Kidney epithelial cell (primary cell): ENCODE measurements around the gene RPP40. TPM values are rescaled to one million over a fixed set of nuclear protein-coding genes. Genes with fewer than 3 reads are reported as not detected.

Experiments
- DNase-seq: peaks from one replicate; pipeline ENCODE4 v3.0.0-alpha.2; 2010; ENCODE audit warnings: low read depth
- H3K27me3 ChIP-seq: 2 replicates; pipeline ENCODE4 v1.6.0; 2011; ENCODE audit warnings: low read length; ENCODE audit not compliant: control insufficient read depth, insufficient read depth
- H3K36me3 ChIP-seq: 2 replicates; pipeline ENCODE4 v1.5.1; 2011; ENCODE audit warnings: low read length; ENCODE audit not compliant: control insufficient read depth, insufficient read depth
- H3K4me3 ChIP-seq: 2 replicates; pipeline ENCODE4 v1.5.1; 2011; ENCODE audit warnings: low read depth, mild to moderate bottlenecking, control low read depth, low read length
- total RNA-seq: library from RNA; depleted of rRNA; stranded (reverse); fragments of >200 nt; gene quantifications from 2 replicates; pipeline ENCODE4 v1.2.3, GENCODE V29; 2015
- TF ChIP-seq, protein P1 (sequence below): IDR thresholded peaks from 2 replicates; pipeline ENCODE4 v1.5.1; 2011; ENCODE audit warnings: mild to moderate bottlenecking, moderate library complexity, low read length, control low read depth, inconsistent platforms; ENCODE audit not compliant: insufficient read depth, poor library complexity, severe bottlenecking

Gene RPP40
- total RNA-seq, 1 donor from 2014 or later = 16.0 TPM

DNA sequence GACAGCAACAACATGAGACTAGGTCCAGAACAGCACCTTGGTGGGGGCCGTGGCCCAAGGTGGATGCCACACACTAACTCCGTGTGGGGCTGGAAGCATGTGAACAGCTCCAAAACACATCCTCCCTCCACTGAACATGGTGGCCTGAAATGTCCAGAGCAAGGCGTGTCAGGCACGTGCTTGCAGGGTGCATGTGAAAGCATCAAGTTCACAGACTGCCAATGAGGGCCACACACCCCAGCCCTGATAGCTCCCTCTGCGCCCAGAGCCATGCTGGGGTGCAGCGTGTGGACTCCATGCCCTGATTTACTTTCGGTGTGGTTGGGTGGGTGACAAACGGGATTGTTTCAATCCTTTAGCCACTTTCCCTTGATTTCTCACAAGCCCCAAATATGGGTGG, 20.1 kb upstream of the RPP40 start:
- no peaks in the 10 kb centered on the region for H3K27me3 ChIP-seq
- DNase-seq = no peak
- TF ChIP-seq, protein P1, sequence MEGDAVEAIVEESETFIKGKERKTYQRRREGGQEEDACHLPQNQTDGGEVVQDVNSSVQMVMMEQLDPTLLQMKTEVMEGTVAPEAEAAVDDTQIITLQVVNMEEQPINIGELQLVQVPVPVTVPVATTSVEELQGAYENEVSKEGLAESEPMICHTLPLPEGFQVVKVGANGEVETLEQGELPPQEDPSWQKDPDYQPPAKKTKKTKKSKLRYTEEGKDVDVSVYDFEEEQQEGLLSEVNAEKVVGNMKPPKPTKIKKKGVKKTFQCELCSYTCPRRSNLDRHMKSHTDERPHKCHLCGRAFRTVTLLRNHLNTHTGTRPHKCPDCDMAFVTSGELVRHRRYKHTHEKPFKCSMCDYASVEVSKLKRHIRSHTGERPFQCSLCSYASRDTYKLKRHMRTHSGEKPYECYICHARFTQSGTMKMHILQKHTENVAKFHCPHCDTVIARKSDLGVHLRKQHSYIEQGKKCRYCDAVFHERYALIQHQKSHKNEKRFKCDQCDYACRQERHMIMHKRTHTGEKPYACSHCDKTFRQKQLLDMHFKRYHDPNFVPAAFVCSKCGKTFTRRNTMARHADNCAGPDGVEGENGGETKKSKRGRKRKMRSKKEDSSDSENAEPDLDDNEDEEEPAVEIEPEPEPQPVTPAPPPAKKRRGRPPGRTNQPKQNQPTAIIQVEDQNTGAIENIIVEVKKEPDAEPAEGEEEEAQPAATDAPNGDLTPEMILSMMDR = no peak
- no peaks in the 10 kb centered on the region for H3K36me3 ChIP-seq
- no peak overlapping the region for H3K4me3 ChIP-seq

DNA sequence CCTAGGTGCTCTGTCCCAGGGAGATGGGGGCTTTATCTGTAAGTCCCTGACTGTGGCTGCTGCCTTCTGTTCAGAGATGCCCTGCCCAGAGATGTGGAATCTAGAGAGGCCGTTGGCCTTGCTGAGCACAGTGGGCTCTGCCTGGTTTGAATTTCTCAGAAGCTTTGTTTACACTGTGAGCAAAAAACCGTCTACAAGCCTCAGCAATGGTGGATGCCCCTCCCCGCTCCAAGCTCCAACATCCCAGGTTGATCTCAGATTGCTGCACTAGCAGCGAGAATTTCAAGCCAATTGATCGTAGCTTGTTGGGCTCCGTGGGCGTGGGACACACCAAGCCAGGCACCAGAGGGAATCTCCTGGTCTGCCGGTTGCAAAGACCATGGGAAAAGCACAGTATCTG, 16.3 kb upstream of the RPP40 start:
- no peaks in the 10 kb centered on the region for H3K27me3 ChIP-seq
- DNase-seq = no peak
- TF ChIP-seq, protein P1 = no peak
- no peaks in the 10 kb centered on the region for H3K36me3 ChIP-seq
- no peak overlapping the region for H3K4me3 ChIP-seq

DNA sequence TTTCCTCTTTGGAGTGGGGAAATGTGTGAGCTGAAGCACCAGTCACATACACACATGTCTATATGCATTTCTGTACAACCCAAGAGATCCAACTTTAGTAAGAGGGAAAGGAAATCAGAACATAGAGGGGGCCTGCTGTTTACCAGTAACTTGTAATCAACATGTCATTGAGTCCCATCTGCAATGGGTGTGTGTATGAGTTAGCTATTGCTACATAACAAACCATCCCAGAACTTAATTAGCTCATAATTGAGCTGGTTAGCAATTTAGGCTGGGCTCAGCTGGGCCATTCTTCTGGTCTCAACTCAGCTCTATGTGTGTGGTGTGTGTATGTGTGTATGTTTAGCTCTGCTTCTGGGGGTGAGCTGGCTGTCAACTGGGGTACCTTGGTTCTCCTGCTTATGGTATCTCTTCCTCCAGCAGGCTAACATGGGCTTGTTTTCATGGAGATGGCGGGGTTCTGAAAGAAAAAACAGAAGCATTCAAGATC, 10.3 kb upstream of the RPP40 start:
- no peak for DNase-seq
- no peaks in the 10 kb centered on the region for H3K36me3 ChIP-seq
- TF ChIP-seq, protein P1 = no peak
- H3K4me3 ChIP-seq = no peak overlapping the region
- H3K27me3 ChIP-seq = no peaks in the 10 kb centered on the region

DNA sequence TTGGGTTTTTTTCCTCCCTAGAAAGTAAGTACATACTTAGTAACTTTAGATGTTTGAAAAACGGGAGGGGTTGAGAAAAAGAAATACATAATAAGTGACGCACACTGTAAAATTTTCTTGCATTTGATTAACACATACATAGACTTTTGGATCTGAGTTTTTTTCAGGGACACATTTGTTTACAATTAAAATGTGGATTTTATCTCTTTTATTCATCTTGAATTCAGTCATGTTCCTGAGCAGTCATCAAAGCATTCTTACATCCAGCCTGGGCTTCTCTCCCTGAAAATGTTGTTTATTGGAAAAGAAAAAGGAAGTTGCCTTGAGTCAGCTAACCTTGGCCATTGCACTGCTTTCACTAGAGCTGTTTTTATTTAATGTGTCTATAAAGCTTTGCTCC, 8.7 kb upstream of the RPP40 start:
- H3K27me3 ChIP-seq = no peaks in the 10 kb centered on the region
- no peak overlapping the region for H3K4me3 ChIP-seq
- TF ChIP-seq, protein P1 = no peak
- no peaks in the 10 kb centered on the region for H3K36me3 ChIP-seq
- DNase-seq = no peak

DNA sequence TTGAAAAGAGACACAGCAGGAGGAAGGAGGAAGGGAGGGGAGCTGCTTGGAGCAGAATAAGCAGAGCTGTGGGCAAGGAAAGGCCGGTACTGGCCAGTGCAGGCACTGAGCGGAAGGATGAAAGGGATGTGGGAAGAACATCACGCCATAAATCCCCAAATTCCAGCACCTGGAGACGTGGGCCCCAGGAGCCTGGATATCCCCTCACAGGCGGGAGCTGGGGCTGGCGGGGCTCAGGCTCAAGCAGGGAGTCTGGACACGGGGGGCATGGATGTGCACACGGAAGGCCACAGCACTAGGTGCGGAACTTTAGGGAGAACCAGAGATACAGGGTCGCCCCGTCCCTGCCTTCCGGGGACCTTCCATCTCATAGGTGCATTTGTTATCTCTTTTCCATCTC, 7.5 kb upstream of the RPP40 start:
- TF ChIP-seq, protein P1 = no peak
- Histone ChIP-seq H3K27me3 (no peaks in the 10 kb centered on the region), H3K36me3 (no peaks in the 10 kb centered on the region), H3K4me3 (no peak overlapping the region)
- no peak for DNase-seq

DNA sequence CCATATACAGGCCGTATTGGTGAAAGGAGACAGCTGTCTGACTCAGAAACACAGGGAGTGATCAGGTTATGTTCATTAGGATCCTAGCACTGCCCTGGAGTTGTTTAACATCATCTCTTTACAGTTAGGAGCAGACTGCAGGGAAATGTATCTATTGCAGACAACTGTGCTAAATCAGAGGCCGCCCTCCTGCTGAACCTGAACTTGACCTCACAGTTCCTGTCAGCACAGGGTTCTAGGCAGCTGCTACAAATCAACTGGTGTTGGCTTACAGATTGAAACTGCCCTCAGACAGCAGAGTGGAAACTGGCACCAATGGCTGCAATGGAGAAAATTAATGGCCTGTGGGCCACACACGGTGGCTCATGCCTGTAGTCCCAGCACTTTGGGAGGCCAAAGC, 3.7 kb upstream of the RPP40 start:
- DNase-seq = no peak
- Histone ChIP-seq H3K27me3 (no peaks in the 10 kb centered on the region), H3K4me3 (no peak overlapping the region), H3K36me3 (no peaks in the 10 kb centered on the region)
- TF ChIP-seq, protein P1 = no peak
